ENCODE data around the gene WNT10A. TPM values are rescaled to one million over a fixed set of nuclear protein-coding genes. Genes with fewer than 3 reads are reported as not detected.
"Not testable (repeated sequence)": the region's sequence is repeated elsewhere in the genome, so short reads cannot be mapped to it uniquely, and the experiment has no call there.

The WNT10A gene
- polyA plus RNA-seq, 1 donor: 1.5 TPM

DNA sequence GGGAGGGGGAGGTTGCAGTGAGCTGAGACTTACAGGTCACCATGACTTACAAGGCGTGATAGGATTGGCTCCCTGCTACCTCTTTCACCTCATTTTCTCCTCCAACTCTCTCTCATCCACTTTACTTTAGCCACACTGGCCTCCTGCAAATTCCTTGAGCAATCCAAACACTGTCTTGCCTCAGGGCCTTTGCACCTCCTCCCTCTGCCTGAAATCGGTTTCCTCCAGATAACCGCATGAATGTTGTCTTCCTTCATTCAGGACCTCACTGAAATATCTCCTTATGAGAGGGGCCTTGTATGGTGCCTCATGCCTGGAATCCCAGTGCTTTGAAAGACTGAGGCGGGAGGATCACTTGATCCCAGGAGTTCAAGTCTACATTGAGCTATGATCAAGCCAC, 21.8 kb downstream of the WNT10A start:
- DNase-seq: no peak
- Histone ChIP-seq H3K36me3 (ENCODE audit: control insufficient read depth, insufficient read depth, low read length) (no peaks in the 10 kb centered on the region), H3K27me3 (ENCODE audit: control insufficient read depth, insufficient read depth, low read length) (peaks cover 70% of the 10 kb centered on the region), H3K27ac (ENCODE audit: low read length) (no peak overlapping the region), H3K4me3 (ENCODE audit: low read length) (no peak overlapping the region), H3K9me3 (ENCODE audit: control insufficient read depth, low read depth, low read length) (peaks cover 7% of the 10 kb centered on the region), H3K4me1 (ENCODE audit: control insufficient read depth, insufficient read depth, low read length) (peaks cover 7% of the 10 kb centered on the region)
- WGBS (ENCODE audit: insufficient coverage, low lambda C conversion rate): no CpG with 5 or more reads among the region's 4 CpGs

DNA sequence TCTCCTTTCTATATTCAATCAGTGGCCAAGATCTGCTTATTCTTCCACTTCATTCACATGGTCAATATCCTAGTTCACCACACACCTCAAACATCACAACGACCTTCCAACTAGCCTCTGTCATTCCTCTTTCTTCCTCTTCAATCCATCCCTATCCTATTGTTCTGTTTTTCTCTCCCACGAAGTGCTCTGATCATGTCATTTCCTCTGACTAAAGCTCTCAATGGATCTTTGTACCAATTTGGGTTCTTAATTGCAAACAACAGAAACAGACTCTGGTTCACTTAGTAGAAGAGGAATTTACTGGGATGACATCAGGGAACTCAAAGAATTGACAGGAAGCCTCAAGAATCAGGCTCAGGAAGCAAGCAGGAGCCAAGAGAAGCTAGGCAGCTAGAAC, 23.5 kb downstream of the WNT10A start:
- H3K4me3 ChIP-seq (ENCODE audit: low read length): no peak overlapping the region
- no peaks in the 10 kb centered on the region for H3K36me3 ChIP-seq (ENCODE audit: control insufficient read depth, insufficient read depth, low read length)
- no peaks in the 10 kb centered on the region for H3K9me3 ChIP-seq (ENCODE audit: control insufficient read depth, low read depth, low read length)
- H3K27me3 ChIP-seq (ENCODE audit: control insufficient read depth, insufficient read depth, low read length): peaks cover 54% of the 10 kb centered on the region
- no peak overlapping the region for H3K27ac ChIP-seq (ENCODE audit: low read length)
- H3K4me1 ChIP-seq (ENCODE audit: control insufficient read depth, insufficient read depth, low read length): no peaks in the 10 kb centered on the region
- WGBS (ENCODE audit: insufficient coverage, low lambda C conversion rate): 33% methylated on average over 2 of the region's 2 CpGs
- DNase-seq: no peak

DNA sequence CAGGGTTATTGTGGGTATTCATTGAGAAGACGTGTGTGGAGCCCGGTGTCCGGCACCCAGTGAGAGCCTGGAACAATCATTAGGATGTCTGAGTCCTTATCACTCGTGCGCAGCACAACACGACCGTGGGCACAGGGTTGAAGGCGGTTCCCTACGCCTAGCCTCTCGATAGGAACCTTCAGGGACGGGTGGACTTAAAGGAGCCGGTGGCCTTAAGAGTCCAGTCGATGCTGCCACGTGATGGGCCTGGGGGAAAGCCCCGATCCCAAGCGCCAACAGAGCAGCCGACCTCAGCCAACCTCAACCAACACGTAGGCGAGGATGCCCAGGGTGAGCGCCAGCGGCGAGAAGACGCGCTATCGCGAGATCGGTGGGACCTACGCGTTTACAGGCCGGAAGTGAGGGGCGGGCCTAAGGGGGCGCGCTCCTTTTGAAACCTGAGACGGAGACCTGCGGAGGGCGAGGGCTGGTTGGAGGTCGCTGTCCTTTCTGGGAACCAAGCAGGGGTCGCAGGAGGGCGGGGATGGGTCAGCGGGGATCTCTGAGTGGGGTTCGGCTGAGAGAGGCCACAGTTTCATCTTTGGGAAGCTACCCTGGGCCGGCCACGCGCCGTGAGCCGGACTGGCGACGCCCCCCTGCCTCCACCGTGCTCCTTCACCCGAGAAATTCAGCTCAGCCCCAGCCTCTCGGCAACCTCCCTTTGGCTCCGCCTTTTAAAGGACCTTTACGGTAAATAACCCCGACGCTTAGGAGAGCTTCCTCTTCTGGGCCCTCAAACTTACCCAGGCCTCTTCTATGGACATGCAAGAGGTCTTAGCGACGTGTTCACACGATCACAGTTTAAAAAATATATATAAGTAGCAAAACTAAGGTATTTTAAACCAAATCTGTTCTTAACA, 28.3 kb downstream of the WNT10A start:
- Histone ChIP-seq H3K4me3 (ENCODE audit: low read length) (peak overlapping the region; percentile 53), H3K9me3 (ENCODE audit: control insufficient read depth, low read depth, low read length) (no peaks in the 10 kb centered on the region), H3K27ac (ENCODE audit: low read length) (no peak overlapping the region), H3K4me1 (ENCODE audit: control insufficient read depth, insufficient read depth, low read length) (peaks cover 3% of the 10 kb centered on the region), H3K27me3 (ENCODE audit: control insufficient read depth, insufficient read depth, low read length) (peaks cover 25% of the 10 kb centered on the region), H3K36me3 (ENCODE audit: control insufficient read depth, insufficient read depth, low read length) (no peaks in the 10 kb centered on the region)
- no CpG with 5 or more reads among the region's 58 CpGs for WGBS (ENCODE audit: insufficient coverage, low lambda C conversion rate)
- DNase-seq: peak; percentile 88 to 89

DNA sequence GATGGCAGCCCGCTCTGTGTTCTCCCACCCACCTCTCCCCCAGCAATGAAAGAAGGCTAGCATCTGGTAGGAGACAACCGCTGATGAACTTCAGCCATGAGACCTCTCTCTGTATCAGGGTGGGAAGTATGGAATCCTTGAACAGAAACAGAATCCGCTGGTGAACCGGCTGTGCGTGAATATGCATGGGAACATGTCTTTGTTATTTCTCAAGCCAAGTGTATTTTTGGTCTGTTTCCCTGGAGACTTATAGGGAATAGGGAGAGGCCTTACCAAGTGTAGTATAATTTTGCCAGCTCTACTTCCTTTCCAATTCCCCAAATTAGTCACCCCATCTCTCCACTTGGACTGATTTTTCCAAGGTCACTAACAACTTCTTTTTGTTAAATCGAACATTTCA, 30.1 kb downstream of the WNT10A start:
- Histone ChIP-seq H3K27ac (ENCODE audit: low read length) (no peak overlapping the region), H3K27me3 (ENCODE audit: control insufficient read depth, insufficient read depth, low read length) (peaks cover 15% of the 10 kb centered on the region), H3K36me3 (ENCODE audit: control insufficient read depth, insufficient read depth, low read length) (no peaks in the 10 kb centered on the region), H3K4me3 (ENCODE audit: low read length) (no peak overlapping the region), H3K9me3 (ENCODE audit: control insufficient read depth, low read depth, low read length) (no peaks in the 10 kb centered on the region), H3K4me1 (ENCODE audit: control insufficient read depth, insufficient read depth, low read length) (peaks cover 3% of the 10 kb centered on the region)
- DNase-seq: no peak
- WGBS (ENCODE audit: insufficient coverage, low lambda C conversion rate): 78% methylated on average over 1 of the region's 6 CpGs

DNA sequence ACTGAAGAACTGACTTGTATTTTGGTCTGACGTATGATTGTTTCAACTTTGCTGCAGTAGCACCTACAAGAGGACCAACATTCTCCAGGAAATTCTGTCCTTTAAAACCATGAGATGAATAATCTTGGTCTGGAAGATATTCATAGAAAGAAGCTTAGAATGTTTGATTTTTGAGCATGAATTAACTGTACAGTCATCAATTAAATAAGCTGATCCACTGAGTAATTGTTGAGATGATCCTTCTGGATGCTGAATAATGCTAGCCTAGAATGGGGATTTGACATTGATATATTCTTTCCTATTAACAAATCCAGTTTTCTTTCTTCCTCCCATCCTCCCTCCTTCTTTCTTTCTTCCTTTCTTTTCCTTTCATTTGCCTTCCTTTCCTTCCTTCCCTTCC, 39.9 kb downstream of the WNT10A start:
- Histone ChIP-seq H3K4me1 (ENCODE audit: control insufficient read depth, insufficient read depth, low read length) (no peaks in the 10 kb centered on the region), H3K36me3 (ENCODE audit: control insufficient read depth, insufficient read depth, low read length) (no peaks in the 10 kb centered on the region), H3K9me3 (ENCODE audit: control insufficient read depth, low read depth, low read length) (peaks cover 4% of the 10 kb centered on the region), H3K27ac (ENCODE audit: low read length) (no peak overlapping the region), H3K4me3 (ENCODE audit: low read length) (no peak overlapping the region), H3K27me3 (ENCODE audit: control insufficient read depth, insufficient read depth, low read length) (no peaks in the 10 kb centered on the region)
- no peak for DNase-seq
- 100% methylated on average over 1 of the region's 1 CpG for WGBS (ENCODE audit: insufficient coverage, low lambda C conversion rate)

DNA sequence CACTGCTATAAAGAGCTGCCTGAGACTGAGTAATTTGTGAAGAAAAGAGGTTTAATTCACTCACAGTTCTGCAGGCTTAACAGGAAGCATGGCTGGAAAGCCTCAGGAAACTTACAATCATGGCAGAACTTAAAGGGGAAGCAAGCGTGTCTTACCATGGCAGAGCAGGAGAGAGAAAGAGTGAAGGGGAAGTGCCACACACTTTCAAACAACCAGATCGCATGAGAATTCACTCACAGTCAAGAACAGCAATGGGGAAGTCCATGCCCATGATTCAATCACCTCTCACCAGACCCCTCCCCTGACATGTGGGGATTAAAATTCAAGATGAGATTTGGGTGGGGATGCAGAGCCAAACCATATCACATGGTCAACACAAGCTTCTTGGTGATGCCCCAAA, 44.1 kb downstream of the WNT10A start:
- WGBS (ENCODE audit: insufficient coverage, low lambda C conversion rate): no CpG with 5 or more reads among the region's 2 CpGs
- Histone ChIP-seq H3K4me1 (ENCODE audit: control insufficient read depth, insufficient read depth, low read length) (no peaks in the 10 kb centered on the region), H3K9me3 (ENCODE audit: control insufficient read depth, low read depth, low read length) (peaks cover 4% of the 10 kb centered on the region), H3K36me3 (ENCODE audit: control insufficient read depth, insufficient read depth, low read length) (no peaks in the 10 kb centered on the region), H3K4me3 (ENCODE audit: low read length) (no peak overlapping the region), H3K27me3 (ENCODE audit: control insufficient read depth, insufficient read depth, low read length) (peaks cover 14% of the 10 kb centered on the region), H3K27ac (ENCODE audit: low read length) (no peak overlapping the region)
- no peak for DNase-seq

DNA sequence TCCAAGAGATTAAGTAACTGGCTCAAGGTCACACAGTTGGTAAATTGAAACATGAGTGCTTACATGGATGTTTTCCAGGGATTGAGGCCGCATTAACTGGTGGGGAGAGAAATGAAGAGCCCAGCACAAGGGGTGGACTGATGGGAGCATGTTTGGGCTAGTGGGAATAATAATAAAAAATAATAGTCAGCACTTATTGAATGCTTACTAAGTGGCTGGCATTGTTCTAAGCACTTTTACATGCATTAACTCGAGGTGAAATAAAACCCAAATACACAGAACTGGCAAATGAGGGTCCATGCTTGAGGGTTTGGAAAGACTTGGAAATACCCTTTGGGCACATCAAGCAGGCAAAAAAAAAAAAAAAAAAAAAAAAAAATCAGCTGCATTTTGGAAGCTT, 44.8 kb downstream of the WNT10A start:
- H3K27ac ChIP-seq (ENCODE audit: low read length): no peak overlapping the region
- no CpG with 5 or more reads among the region's 2 CpGs for WGBS (ENCODE audit: insufficient coverage, low lambda C conversion rate)
- H3K27me3 ChIP-seq (ENCODE audit: control insufficient read depth, insufficient read depth, low read length): peaks cover 14% of the 10 kb centered on the region
- no peak for DNase-seq
- H3K4me3 ChIP-seq (ENCODE audit: low read length): no peak overlapping the region
- no peaks in the 10 kb centered on the region for H3K4me1 ChIP-seq (ENCODE audit: control insufficient read depth, insufficient read depth, low read length)
- H3K36me3 ChIP-seq (ENCODE audit: control insufficient read depth, insufficient read depth, low read length): no peaks in the 10 kb centered on the region
- H3K9me3 ChIP-seq (ENCODE audit: control insufficient read depth, low read depth, low read length): peaks cover 4% of the 10 kb centered on the region

DNA sequence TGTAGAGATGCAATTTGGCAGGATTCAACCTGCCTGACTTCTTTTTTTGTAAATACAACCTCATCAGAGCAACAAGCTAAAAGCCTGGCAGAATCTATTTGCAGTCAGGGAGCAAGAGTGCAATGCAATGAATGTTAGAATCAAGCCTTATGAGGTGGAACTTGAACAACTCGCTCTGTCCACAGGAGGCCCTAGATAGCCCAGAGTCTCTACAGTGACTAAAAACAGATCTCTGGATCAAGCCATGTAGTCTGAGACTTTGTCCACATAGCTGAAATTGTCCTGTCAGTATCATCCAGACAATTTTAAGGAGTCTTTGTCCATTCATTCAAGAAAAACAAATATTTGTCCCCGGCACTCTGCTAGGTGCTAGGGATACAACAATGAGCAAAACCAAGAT, 46.8 kb downstream of the WNT10A start:
- no peak for DNase-seq
- H3K27ac ChIP-seq (ENCODE audit: low read length): no peak overlapping the region
- peaks cover 14% of the 10 kb centered on the region for H3K27me3 ChIP-seq (ENCODE audit: control insufficient read depth, insufficient read depth, low read length)
- no peak overlapping the region for H3K4me3 ChIP-seq (ENCODE audit: low read length)
- peaks cover 8% of the 10 kb centered on the region for H3K9me3 ChIP-seq (ENCODE audit: control insufficient read depth, low read depth, low read length)
- WGBS (ENCODE audit: insufficient coverage, low lambda C conversion rate): no CpG with 5 or more reads among the region's 2 CpGs
- H3K36me3 ChIP-seq (ENCODE audit: control insufficient read depth, insufficient read depth, low read length): no peaks in the 10 kb centered on the region
- H3K4me1 ChIP-seq (ENCODE audit: control insufficient read depth, insufficient read depth, low read length): no peaks in the 10 kb centered on the region

DNA sequence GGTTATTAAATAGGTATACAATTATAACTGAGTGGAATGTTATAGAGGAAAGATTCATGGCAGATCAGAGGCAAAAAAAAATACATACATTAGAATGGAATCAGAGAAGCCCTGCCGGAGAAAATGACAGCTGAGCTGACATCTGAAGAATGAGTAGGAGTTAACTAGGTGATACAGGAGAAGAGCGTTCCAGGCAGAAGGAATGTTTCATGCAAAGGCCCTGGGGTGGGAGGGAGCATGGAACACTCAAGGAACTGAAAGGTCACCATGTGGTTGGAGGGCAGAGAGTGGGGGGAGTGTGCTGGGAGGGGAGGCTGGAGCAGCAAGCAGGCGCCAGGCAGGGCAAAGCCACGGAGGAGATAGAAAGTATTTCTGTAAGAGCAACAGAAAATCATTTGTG, 47.2 kb downstream of the WNT10A start:
- Histone ChIP-seq H3K4me3 (ENCODE audit: low read length) (no peak overlapping the region), H3K4me1 (ENCODE audit: control insufficient read depth, insufficient read depth, low read length) (no peaks in the 10 kb centered on the region), H3K36me3 (ENCODE audit: control insufficient read depth, insufficient read depth, low read length) (no peaks in the 10 kb centered on the region), H3K27me3 (ENCODE audit: control insufficient read depth, insufficient read depth, low read length) (peaks cover 14% of the 10 kb centered on the region), H3K9me3 (ENCODE audit: control insufficient read depth, low read depth, low read length) (peaks cover 8% of the 10 kb centered on the region), H3K27ac (ENCODE audit: low read length) (no peak overlapping the region)
- no peak for DNase-seq
- 100% methylated on average over 1 of the region's 4 CpGs for WGBS (ENCODE audit: insufficient coverage, low lambda C conversion rate)

DNA sequence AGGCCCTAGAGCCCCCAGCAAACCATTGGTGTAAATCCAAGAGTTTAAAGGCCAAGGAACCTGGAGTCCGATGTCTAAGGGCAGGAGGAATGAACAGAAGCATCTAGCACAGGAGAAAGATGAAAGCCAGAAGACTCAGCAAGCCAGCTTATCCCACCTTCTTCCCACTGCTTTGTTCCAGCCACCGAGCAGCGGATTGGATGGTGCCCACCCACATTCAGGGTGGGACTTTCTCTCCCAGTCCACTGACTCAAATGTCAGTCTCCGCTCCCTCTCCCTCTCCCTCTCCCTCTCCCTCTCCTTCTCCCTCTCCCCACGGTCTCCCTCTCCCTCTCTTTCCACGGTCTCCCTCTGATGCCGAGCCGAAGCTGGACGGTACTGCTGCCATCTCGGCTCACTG, 49.8 kb downstream of the WNT10A start:
- H3K4me3 ChIP-seq (ENCODE audit: low read length); H3K27ac ChIP-seq (ENCODE audit: low read length); H3K9me3 ChIP-seq (ENCODE audit: control insufficient read depth, low read depth, low read length); DNase-seq; H3K36me3 ChIP-seq (ENCODE audit: control insufficient read depth, insufficient read depth, low read length); H3K4me1 ChIP-seq (ENCODE audit: control insufficient read depth, insufficient read depth, low read length): not testable (repeated sequence)
- peaks cover 17% of the 10 kb centered on the region for H3K27me3 ChIP-seq (ENCODE audit: control insufficient read depth, insufficient read depth, low read length)
- WGBS (ENCODE audit: insufficient coverage, low lambda C conversion rate): no CpG with 5 or more reads among the region's 10 CpGs

DNA sequence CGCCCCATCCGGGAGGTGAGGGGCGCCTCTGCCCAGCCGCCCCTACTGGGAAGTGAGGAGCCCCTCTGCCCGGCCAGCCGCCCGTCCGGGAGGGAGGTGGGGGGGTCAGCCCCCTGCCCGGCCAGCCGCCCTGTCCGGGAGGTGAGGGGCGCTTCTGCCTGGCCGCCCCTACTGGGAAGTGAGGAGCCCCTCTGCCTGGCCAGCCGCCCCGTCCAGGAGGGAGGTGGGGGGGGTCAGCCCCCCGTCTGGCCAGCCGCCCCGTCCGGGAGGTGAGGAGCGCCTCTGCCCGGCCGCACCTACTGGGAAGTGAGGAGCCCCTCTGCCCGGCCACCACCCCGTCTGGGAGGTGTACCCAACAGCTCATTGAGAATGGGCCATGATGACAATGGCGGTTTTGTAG, 51.1 kb downstream of the WNT10A start:
- H3K27ac ChIP-seq (ENCODE audit: low read length); H3K36me3 ChIP-seq (ENCODE audit: control insufficient read depth, insufficient read depth, low read length); DNase-seq; H3K4me3 ChIP-seq (ENCODE audit: low read length); H3K9me3 ChIP-seq (ENCODE audit: control insufficient read depth, low read depth, low read length); H3K4me1 ChIP-seq (ENCODE audit: control insufficient read depth, insufficient read depth, low read length): not testable (repeated sequence)
- no CpG with 5 or more reads among the region's 25 CpGs for WGBS (ENCODE audit: insufficient coverage, low lambda C conversion rate)
- H3K27me3 ChIP-seq (ENCODE audit: control insufficient read depth, insufficient read depth, low read length): peaks cover 20% of the 10 kb centered on the region

Measured in large intestine (tissue), 3 donors.